GM12872 (cell line): ENCODE data around the gene PAX1.

Experiments
- CTCF ChIP-seq: IDR thresholded peaks from 3 replicates; pipeline ENCODE4 v1.5.1; 2011; ENCODE audit warnings: low read depth, mild to moderate bottlenecking, low read length, moderate library complexity; ENCODE audit not compliant: insufficient read depth

The PAX1 gene

GRCh38 chr20:21719592-21720214 is 14.2 kb downstream of the PAX1 start:
- peak; percentile 75 for TF ChIP-seq CTCF

GRCh38 chr20:21725892-21726291 is 20.4 kb downstream of the PAX1 start:
- TF ChIP-seq CTCF = no peak

DNA sequence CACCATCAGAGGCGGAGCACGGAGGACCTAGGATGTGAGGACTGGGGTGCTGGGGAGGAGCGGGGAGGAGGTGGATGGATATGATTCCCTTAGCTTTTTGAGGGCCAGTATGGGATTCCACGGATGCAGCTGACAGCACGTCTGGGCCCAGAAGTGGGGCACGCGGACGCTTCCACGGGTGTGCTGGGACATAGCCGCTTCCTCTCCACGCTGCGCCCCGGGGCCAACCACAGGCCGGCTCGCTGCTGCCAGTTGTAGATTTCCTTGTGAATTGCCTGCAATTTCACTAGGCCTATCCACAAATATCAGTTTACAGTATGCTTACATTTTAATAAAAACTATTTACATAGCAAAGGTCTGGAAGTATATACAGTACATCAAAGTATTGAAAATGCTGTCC is 23.9 kb downstream of the PAX1 start:
- no peak for TF ChIP-seq CTCF

GRCh38 chr20:21739161-21739560 is 33.7 kb downstream of the PAX1 start:
- TF ChIP-seq CTCF = no peak

DNA sequence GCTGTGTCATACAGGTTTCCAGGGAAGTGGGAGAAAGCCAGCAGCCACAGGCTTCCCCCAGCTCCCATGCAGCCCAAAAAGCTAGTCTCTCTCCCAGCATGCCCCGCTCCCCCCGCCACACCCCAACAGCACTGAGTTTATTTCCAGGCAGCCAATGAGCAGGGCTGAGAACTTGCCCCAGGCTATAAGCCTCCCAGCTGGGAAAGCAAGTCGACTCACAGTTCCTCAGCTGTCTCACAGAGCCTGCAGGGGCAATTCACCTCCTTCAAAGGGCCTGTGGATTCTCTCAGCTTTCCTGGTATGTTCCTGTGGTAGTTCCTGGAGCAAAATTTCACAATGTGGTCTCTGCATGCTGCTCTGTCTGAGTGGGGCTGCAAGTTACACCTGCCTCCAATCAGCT is 34.2 kb downstream of the PAX1 start:
- TF ChIP-seq CTCF = no peak

- no peak for TF ChIP-seq CTCF
Measured at GRCh38 chr20:21741266-21741665, 35.8 kb downstream of the PAX1 start.

DNA sequence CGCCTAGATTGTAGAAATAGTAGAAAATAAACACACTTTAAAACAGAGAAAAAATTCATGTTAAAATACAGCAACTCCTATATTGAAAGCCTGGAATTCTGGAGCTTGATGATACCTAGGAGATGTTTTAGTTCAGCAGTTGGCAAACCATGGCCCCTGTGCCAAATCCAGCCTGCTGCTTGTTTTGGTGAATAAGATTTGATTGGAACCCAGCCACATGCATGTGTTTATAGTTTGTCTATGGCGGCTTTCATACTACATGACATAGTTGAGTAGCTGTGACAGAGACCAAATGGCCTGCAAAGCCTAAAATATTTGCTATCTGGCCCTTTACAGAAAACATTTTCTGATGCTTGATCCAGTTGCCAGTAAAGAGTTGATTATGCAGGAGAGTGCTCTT is 57.2 kb downstream of the PAX1 start:
- TF ChIP-seq CTCF = no peak
